Activated B cell treated with CpG ODN at 0.5 μM for 24 hours (primary cell): Measurements from ENCODE around the gene TMEM178B. TPM values are rescaled to one million over a fixed set of nuclear protein-coding genes. Genes with fewer than 3 reads are reported as not detected.

Experiments
- ATAC-seq: fragments of 200-7000 bp; cut with Tn5 transposase; one replicate; pipeline ENCODE4 v1.10.0; 2021; ENCODE audit warnings: low read depth, mild to moderate bottlenecking, moderate library complexity
- CTCF ChIA-PET: fragments of 350-600 bp; sonication (Branson Sonifier 250); formaldehyde crosslinking; loops from one replicate; lab custom pipeline; 2021; ENCODE audit warnings: antibody characterized with exemption; lab: Charles Lee
- POLR2A ChIA-PET: fragments of 350-600 bp; sonication (Branson Sonifier 250); formaldehyde crosslinking; loops from one replicate; lab custom pipeline; 2021; ENCODE audit warnings: antibody characterized with exemption; lab: Charles Lee
- DNase-seq: peaks from one replicate; pipeline ENCODE4 v3.0.0; 2022
- H3K27ac Mint-ChIP-seq: one replicate; pipeline ENCODE4 v1.8.0; 2020; ENCODE audit warnings: mixed read lengths
- H3K27me3 Mint-ChIP-seq: one replicate; pipeline ENCODE4 v1.8.0; 2021; ENCODE audit warnings: mixed read lengths
- H3K36me3 Mint-ChIP-seq: one replicate; pipeline ENCODE4 v1.8.0; 2021; ENCODE audit warnings: low read depth, mixed read lengths
- H3K4me1 Mint-ChIP-seq: one replicate; pipeline ENCODE4 v1.8.0; 2021; ENCODE audit warnings: mixed read lengths
- H3K4me3 Mint-ChIP-seq: one replicate; pipeline ENCODE4 v1.8.0; 2020; ENCODE audit warnings: mild to moderate bottlenecking, mixed read lengths
- H3K9me3 Mint-ChIP-seq: one replicate; pipeline ENCODE4 v1.8.0; 2020; ENCODE audit warnings: mixed read lengths
- intact Hi-C: fragments of 100-400 bp; cut with micrococcal nuclease; formaldehyde crosslinking; loops from one replicate; pipeline ENCODE4 v1.15.1; 2024
- total RNA-seq: library from RNA; stranded (reverse); gene quantifications from 2 replicates; pipeline ENCODE4 v1.2.3, GENCODE V29; 2022
- TF ChIP-seq, protein P1 (sequence below): fragments of 200-600 bp; IDR thresholded peaks from one replicate; pipeline ENCODE4 v1.8.0; 2022; ENCODE audit warnings: antibody characterized with exemption, mild to moderate bottlenecking

The TMEM178B gene
- total RNA-seq, 1 donor from 2014 or later = 0.49 TPM

GRCh38 chr7:141409219-141409618 lies 335.4 kb downstream of the TMEM178B start:
- intact Hi-C loops = no loop called here
- H3K4me1 Mint-ChIP-seq = no peaks in the 10 kb centered on the region
- no peaks in the 10 kb centered on the region for H3K9me3 Mint-ChIP-seq
- no peak for DNase-seq
- H3K27ac Mint-ChIP-seq = no peak overlapping the region
- ChIA-PET CTCF (no interaction called here), POLR2A (no interaction called here)
- no peaks in the 10 kb centered on the region for H3K36me3 Mint-ChIP-seq
- TF ChIP-seq, protein P1, sequence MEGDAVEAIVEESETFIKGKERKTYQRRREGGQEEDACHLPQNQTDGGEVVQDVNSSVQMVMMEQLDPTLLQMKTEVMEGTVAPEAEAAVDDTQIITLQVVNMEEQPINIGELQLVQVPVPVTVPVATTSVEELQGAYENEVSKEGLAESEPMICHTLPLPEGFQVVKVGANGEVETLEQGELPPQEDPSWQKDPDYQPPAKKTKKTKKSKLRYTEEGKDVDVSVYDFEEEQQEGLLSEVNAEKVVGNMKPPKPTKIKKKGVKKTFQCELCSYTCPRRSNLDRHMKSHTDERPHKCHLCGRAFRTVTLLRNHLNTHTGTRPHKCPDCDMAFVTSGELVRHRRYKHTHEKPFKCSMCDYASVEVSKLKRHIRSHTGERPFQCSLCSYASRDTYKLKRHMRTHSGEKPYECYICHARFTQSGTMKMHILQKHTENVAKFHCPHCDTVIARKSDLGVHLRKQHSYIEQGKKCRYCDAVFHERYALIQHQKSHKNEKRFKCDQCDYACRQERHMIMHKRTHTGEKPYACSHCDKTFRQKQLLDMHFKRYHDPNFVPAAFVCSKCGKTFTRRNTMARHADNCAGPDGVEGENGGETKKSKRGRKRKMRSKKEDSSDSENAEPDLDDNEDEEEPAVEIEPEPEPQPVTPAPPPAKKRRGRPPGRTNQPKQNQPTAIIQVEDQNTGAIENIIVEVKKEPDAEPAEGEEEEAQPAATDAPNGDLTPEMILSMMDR = no peak
- no peak overlapping the region for H3K4me3 Mint-ChIP-seq
- H3K27me3 Mint-ChIP-seq = peaks cover 2% of the 10 kb centered on the region
- no peak for ATAC-seq

GRCh38 chr7:141409801-141410329 lies 336.0 kb downstream of the TMEM178B start:
- ChIA-PET POLR2A (no interaction called here), CTCF (no interaction called here)
- no peak overlapping the region for H3K4me3 Mint-ChIP-seq
- no peaks in the 10 kb centered on the region for H3K36me3 Mint-ChIP-seq
- peaks cover 4% of the 10 kb centered on the region for H3K27me3 Mint-ChIP-seq
- ATAC-seq = no peak
- intact Hi-C loops = no loop called here
- DNase-seq = no peak
- TF ChIP-seq, protein P1 = no peak
- no peaks in the 10 kb centered on the region for H3K4me1 Mint-ChIP-seq
- no peak overlapping the region for H3K27ac Mint-ChIP-seq
- H3K9me3 Mint-ChIP-seq = no peaks in the 10 kb centered on the region

- H3K27me3 Mint-ChIP-seq = peaks cover 7% of the 10 kb centered on the region
- no peaks in the 10 kb centered on the region for H3K36me3 Mint-ChIP-seq
- CTCF ChIA-PET = no interaction called here
- H3K4me1 Mint-ChIP-seq = no peaks in the 10 kb centered on the region
- no peak overlapping the region for H3K4me3 Mint-ChIP-seq
- no peak overlapping the region for H3K27ac Mint-ChIP-seq
- intact Hi-C loops = no loop called here
- H3K9me3 Mint-ChIP-seq = no peaks in the 10 kb centered on the region
- TF ChIP-seq, protein P1 = no peak
- POLR2A ChIA-PET = no interaction called here
- DNase-seq (no peak), ATAC-seq (no peak)
Observed at GRCh38 chr7:141410353-141411000, 336.6 kb downstream of the TMEM178B start.

- H3K4me3 Mint-ChIP-seq = no peak overlapping the region
- no peak overlapping the region for H3K27ac Mint-ChIP-seq
- DNase-seq (no peak), ATAC-seq (no peak)
- H3K4me1 Mint-ChIP-seq = no peaks in the 10 kb centered on the region
- TF ChIP-seq, protein P1 = no peak
- H3K27me3 Mint-ChIP-seq = peaks cover 9% of the 10 kb centered on the region
- CTCF ChIA-PET = no interaction called here
- POLR2A ChIA-PET = no interaction called here
- intact Hi-C loops = no loop called here
- H3K9me3 Mint-ChIP-seq = no peaks in the 10 kb centered on the region
- no peaks in the 10 kb centered on the region for H3K36me3 Mint-ChIP-seq
Observed at GRCh38 chr7:141411133-141411532, 337.3 kb downstream of the TMEM178B start.

- CTCF ChIA-PET = no interaction called here
- Mint-ChIP-seq H3K27me3 (peaks cover 9% of the 10 kb centered on the region), H3K9me3 (no peaks in the 10 kb centered on the region), H3K4me3 (no peak overlapping the region), H3K36me3 (no peaks in the 10 kb centered on the region), H3K27ac (no peak overlapping the region), H3K4me1 (no peaks in the 10 kb centered on the region)
- POLR2A ChIA-PET = no interaction called here
- intact Hi-C loops = no loop called here
- TF ChIP-seq, protein P1 = no peak
- DNase-seq = no peak
- ATAC-seq = no peak
Observed at GRCh38 chr7:141415999-141416398, 342.1 kb downstream of the TMEM178B start.
